ENCODE measurements around the gene PPP1R2C. TPM values are rescaled to one million over a fixed set of nuclear protein-coding genes. Genes with fewer than 3 reads are reported as not detected.

PPP1R2C gene
- total and polyA plus RNA-seq, 8 donors: not detected

- ATAC-seq (peak; percentile 57), DNase-seq (no peak)
- Histone ChIP-seq H3K9me3 (no peaks in the 10 kb centered on the region), H3K27ac (no peak overlapping the region), H3K4me3 (no peak overlapping the region), H3K36me3 (no peaks in the 10 kb centered on the region), H3K4me1 (no peaks in the 10 kb centered on the region), H3K27me3 (no peaks in the 10 kb centered on the region)
- no peak for TF ChIP-seq CTCF (IDR thresholded peaks at IDR 0.05)
- intact Hi-C loops (cut with DNase I): no loop called here
Observed at GRCh38 chrX:42739741-42740140, 38.2 kb downstream of the PPP1R2C start.

GRCh38 chrX:42739258-42739657 lies 38.7 kb downstream of the PPP1R2C start:
- Histone ChIP-seq H3K27me3 (no peaks in the 10 kb centered on the region), H3K27ac (no peak overlapping the region), H3K9me3 (no peaks in the 10 kb centered on the region), H3K36me3 (no peaks in the 10 kb centered on the region), H3K4me1 (no peaks in the 10 kb centered on the region), H3K4me3 (no peak overlapping the region)
- no peak for TF ChIP-seq CTCF (IDR thresholded peaks at IDR 0.05)
- no peak for DNase-seq
- no peak for ATAC-seq
- intact Hi-C loops (cut with DNase I): no loop called here

- Histone ChIP-seq H3K27ac (no peak overlapping the region), H3K4me3 (no peak overlapping the region), H3K9me3 (no peaks in the 10 kb centered on the region), H3K27me3 (no peaks in the 10 kb centered on the region), H3K4me1 (no peaks in the 10 kb centered on the region), H3K36me3 (no peaks in the 10 kb centered on the region)
- intact Hi-C loops (cut with DNase I): no loop called here
- ATAC-seq (no peak), DNase-seq (no peak)
- no peak for TF ChIP-seq CTCF (IDR thresholded peaks at IDR 0.05)
Observed at GRCh38 chrX:42738552-42738951, 39.4 kb downstream of the PPP1R2C start.

- Histone ChIP-seq H3K36me3 (no peaks in the 10 kb centered on the region), H3K9me3 (no peaks in the 10 kb centered on the region), H3K27me3 (no peaks in the 10 kb centered on the region), H3K4me1 (no peaks in the 10 kb centered on the region), H3K27ac (no peak overlapping the region), H3K4me3 (no peak overlapping the region)
- peak in 2 of 4 donors; percentile 40 to 53 for DNase-seq
- no peak for ATAC-seq
- intact Hi-C loops (cut with DNase I): no loop called here
- TF ChIP-seq CTCF (IDR thresholded peaks at IDR 0.05): no peak
Observed at GRCh38 chrX:42735250-42735649, 42.7 kb downstream of the PPP1R2C start.

- no peaks in the 10 kb centered on the region for H3K27me3 ChIP-seq
Observed at GRCh38 chrX:42732506-42732905, 45.5 kb downstream of the PPP1R2C start.

More at GRCh38 chrX:42732506-42732905, 45.5 kb downstream of the PPP1R2C start:
- no peaks in the 10 kb centered on the region for H3K9me3 ChIP-seq
- DNase-seq (peak in 1 of 4 donors; percentile 13), ATAC-seq (peak; percentile 24)
- H3K27ac ChIP-seq: no peak overlapping the region
- no peaks in the 10 kb centered on the region for H3K4me1 ChIP-seq
- intact Hi-C loops (cut with DNase I): no loop called here
- H3K36me3 ChIP-seq: no peaks in the 10 kb centered on the region
- TF ChIP-seq CTCF (IDR thresholded peaks at IDR 0.05): no peak
- H3K4me3 ChIP-seq: no peak overlapping the region

Data from left lung (tissue), 10 donors.